ENCODE results near the gene EIF4G1. TPM values are rescaled to one million over a fixed set of nuclear protein-coding genes. Genes with fewer than 3 reads are reported as not detected.

The EIF4G1 gene
- total RNA-seq, 1 experiment from 2014 or later, result 532 TPM

DNA sequence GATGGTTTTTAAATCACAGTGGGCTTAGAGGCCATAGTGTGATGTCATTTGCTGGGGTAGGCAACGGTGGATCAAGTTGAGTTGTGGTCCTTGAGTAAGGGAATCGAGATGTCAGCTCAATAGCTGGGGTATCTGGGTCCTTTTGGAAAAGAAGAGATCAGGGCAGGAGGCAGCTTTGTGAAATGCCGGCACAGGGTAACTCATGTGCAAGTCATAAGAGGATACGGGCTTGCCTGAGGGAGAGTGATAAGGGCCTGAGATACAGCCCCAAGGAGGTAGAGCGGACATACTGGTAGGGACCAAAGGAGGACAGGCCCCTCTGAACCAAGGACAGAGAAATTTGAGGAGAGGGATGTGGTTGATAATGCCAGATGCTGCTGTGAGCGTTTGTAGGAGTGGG is 18.8 kb downstream of the EIF4G1 start:
- Histone ChIP-seq H4K20me1 (ENCODE audit: control insufficient read depth, insufficient read depth, insufficient read length) (no peaks in the 10 kb centered on the region), H3T11ph (ENCODE audit: low read length) (no peak overlapping the region), H3K79me1 (ENCODE audit: insufficient read depth, low read depth, low read length, poor library complexity, severe bottlenecking) (no peaks in the 10 kb centered on the region), H3K14ac (ENCODE audit: insufficient read depth, low read length) (no peak overlapping the region), H2BK12ac (ENCODE audit: insufficient read length, low read depth, low read length) (no peak overlapping the region), H3K4me2 (ENCODE audit: insufficient read depth, insufficient read length, low read length) (no peak overlapping the region), H3K9me3 (ENCODE audit: control insufficient read depth, low read depth, low read length) (no peaks in the 10 kb centered on the region), H4K5ac (ENCODE audit: insufficient read length, low read depth, low read length) (no peak overlapping the region), H4K91ac (ENCODE audit: insufficient read length, low read depth, low read length) (no peak overlapping the region), H3K9ac (ENCODE audit: extremely low read depth, insufficient read length, low read length) (no peak overlapping the region), H3K23me2 (ENCODE audit: insufficient read length, low read depth, low read length, poor library complexity, severe bottlenecking) (peaks cover 7% of the 10 kb centered on the region), H2AFZ (ENCODE audit: low read length) (no peak overlapping the region), H2BK15ac (ENCODE audit: low read depth, low read length) (no peak overlapping the region), H3K4me1 (ENCODE audit: insufficient read depth, low read length) (no peaks in the 10 kb centered on the region), H3K23ac (ENCODE audit: insufficient read length, low read depth, low read length) (no peak overlapping the region), H3K56ac (ENCODE audit: insufficient read length, low read depth, low read length) (no peak overlapping the region), H3K4ac (ENCODE audit: low read depth, low read length) (no peak overlapping the region), H2BK5ac (ENCODE audit: insufficient read length, low read length) (no peak overlapping the region), H3K27me3 (ENCODE audit: insufficient read depth, low read length) (no peaks in the 10 kb centered on the region), H3K18ac (ENCODE audit: insufficient read length, low read depth, low read length) (no peak overlapping the region), H2BK20ac (ENCODE audit: low read depth, low read length, poor library complexity, severe bottlenecking) (no peak overlapping the region), H2BK120ac (ENCODE audit: low read depth, low read length, poor library complexity, severe bottlenecking) (no peak overlapping the region), H3K27ac (ENCODE audit: insufficient read length, low read depth, low read length) (no peak overlapping the region), H3K79me2 (ENCODE audit: insufficient read depth, low read length) (no peaks in the 10 kb centered on the region), H2AK5ac (ENCODE audit: insufficient read length, low read length) (no peak overlapping the region), H4K8ac (replicated peaks; ENCODE audit: insufficient read length, low read depth, low read length) (no peak overlapping the region)
- peak overlapping the region in 2 of 3 experiments; percentile 45 to 73; a peak in 4 of 7 replicates for H3K27ac Mint-ChIP-seq
- TF ChIP-seq, protein P1, sequence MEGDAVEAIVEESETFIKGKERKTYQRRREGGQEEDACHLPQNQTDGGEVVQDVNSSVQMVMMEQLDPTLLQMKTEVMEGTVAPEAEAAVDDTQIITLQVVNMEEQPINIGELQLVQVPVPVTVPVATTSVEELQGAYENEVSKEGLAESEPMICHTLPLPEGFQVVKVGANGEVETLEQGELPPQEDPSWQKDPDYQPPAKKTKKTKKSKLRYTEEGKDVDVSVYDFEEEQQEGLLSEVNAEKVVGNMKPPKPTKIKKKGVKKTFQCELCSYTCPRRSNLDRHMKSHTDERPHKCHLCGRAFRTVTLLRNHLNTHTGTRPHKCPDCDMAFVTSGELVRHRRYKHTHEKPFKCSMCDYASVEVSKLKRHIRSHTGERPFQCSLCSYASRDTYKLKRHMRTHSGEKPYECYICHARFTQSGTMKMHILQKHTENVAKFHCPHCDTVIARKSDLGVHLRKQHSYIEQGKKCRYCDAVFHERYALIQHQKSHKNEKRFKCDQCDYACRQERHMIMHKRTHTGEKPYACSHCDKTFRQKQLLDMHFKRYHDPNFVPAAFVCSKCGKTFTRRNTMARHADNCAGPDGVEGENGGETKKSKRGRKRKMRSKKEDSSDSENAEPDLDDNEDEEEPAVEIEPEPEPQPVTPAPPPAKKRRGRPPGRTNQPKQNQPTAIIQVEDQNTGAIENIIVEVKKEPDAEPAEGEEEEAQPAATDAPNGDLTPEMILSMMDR (conservative IDR thresholded peaks at IDR 0.05), result no peak
- H3K36me3 Mint-ChIP-seq (ENCODE audit: insufficient read depth in 1 of 3, low read depth in 3 of 3), result peaks cover 53 to 72% (median 61%) of the 10 kb centered on the region in 3 experiments; a peak in 6 of 7 replicates
- WGBS (ENCODE audit: extremely low coverage, insufficient read length, low lambda C conversion rate), result no CpG with 5 or more reads among the region's 6 CpGs
- no peaks in the 10 kb centered on the region for H3K9me3 Mint-ChIP-seq
- no peaks in the 10 kb centered on the region; the same call in none of the 2 replicates for H3K27me3 Mint-ChIP-seq (ENCODE audit: low read depth)
- no peak overlapping the region for H3K4me3 Mint-ChIP-seq
- H3K4me1 Mint-ChIP-seq, result peaks cover 25 to 30% of the 10 kb centered on the region in 2 experiments
- DNase-seq, result no peak
